Kidney epithelial cell (primary cell): ENCODE results near the gene NEURL1B. TPM values are rescaled to one million over a fixed set of nuclear protein-coding genes. Genes with fewer than 3 reads are reported as not detected.

Experiments
- DNase-seq: peaks from one replicate; pipeline ENCODE4 v3.0.0-alpha.2; 2010; ENCODE audit warnings: low read depth
- H3K27me3 ChIP-seq: 2 replicates; pipeline ENCODE4 v1.6.0; 2011; ENCODE audit warnings: low read length; ENCODE audit not compliant: control insufficient read depth, insufficient read depth
- H3K36me3 ChIP-seq: 2 replicates; pipeline ENCODE4 v1.5.1; 2011; ENCODE audit warnings: low read length; ENCODE audit not compliant: control insufficient read depth, insufficient read depth
- H3K4me3 ChIP-seq: 2 replicates; pipeline ENCODE4 v1.5.1; 2011; ENCODE audit warnings: low read depth, mild to moderate bottlenecking, control low read depth, low read length
- CTCF ChIP-seq: IDR thresholded peaks from 2 replicates; pipeline ENCODE4 v1.5.1; 2011; ENCODE audit warnings: mild to moderate bottlenecking, moderate library complexity, low read length, control low read depth, inconsistent platforms; ENCODE audit not compliant: insufficient read depth, poor library complexity, severe bottlenecking
- total RNA-seq: library from RNA; depleted of rRNA; stranded (reverse); fragments of >200 nt; gene quantifications from 2 replicates; pipeline ENCODE4 v1.2.3, GENCODE V29; 2015

Gene NEURL1B
- total RNA-seq, 1 donor from 2014 or later = 5.1 TPM

GRCh38 chr5:172714491-172715420, 73.7 kb downstream of the NEURL1B start:
- Histone ChIP-seq H3K4me3 (no peak overlapping the region), H3K27me3 (no peaks in the 10 kb centered on the region), H3K36me3 (no peaks in the 10 kb centered on the region)
- peak; percentile 90 for TF ChIP-seq CTCF
- DNase-seq = no peak

GRCh38 chr5:172715421-172715780, 74.3 kb downstream of the NEURL1B start:
- no peak for TF ChIP-seq CTCF
- Histone ChIP-seq H3K4me3 (no peak overlapping the region), H3K27me3 (no peaks in the 10 kb centered on the region), H3K36me3 (no peaks in the 10 kb centered on the region)
- DNase-seq = no peak

GRCh38 chr5:172715931-172716682, 75.0 kb downstream of the NEURL1B start:
- TF ChIP-seq CTCF = no peak
- H3K4me3 ChIP-seq = no peak overlapping the region
- DNase-seq = no peak
- H3K27me3 ChIP-seq = no peaks in the 10 kb centered on the region
- H3K36me3 ChIP-seq = no peaks in the 10 kb centered on the region

- H3K36me3 ChIP-seq = no peaks in the 10 kb centered on the region
- no peaks in the 10 kb centered on the region for H3K27me3 ChIP-seq
- H3K4me3 ChIP-seq = no peak overlapping the region
- TF ChIP-seq CTCF = peak; percentile 82
- DNase-seq = peak; percentile 45
These were observed 75.8 kb downstream of the NEURL1B start for GRCh38 chr5:172716796-172717313.

GRCh38 chr5:172717481-172718195, 76.6 kb downstream of the NEURL1B start:
- TF ChIP-seq CTCF = no peak
- no peak overlapping the region for H3K4me3 ChIP-seq
- H3K36me3 ChIP-seq = no peaks in the 10 kb centered on the region
- no peak for DNase-seq
- no peaks in the 10 kb centered on the region for H3K27me3 ChIP-seq
